Nephron (organoid): ENCODE results near the gene DEPP1.

Experiments used
- H3K27ac Mint-ChIP-seq, 3 experiments: 2 replicates each; pipeline ENCODE4 v1.8.0; 2020; ENCODE audit warnings: mixed read lengths in 3 of 3, mild to moderate bottlenecking in 2 of 3, moderate library complexity in 1 of 3
- H3K27me3 Mint-ChIP-seq: 2 replicates; pipeline ENCODE4 v1.8.0; 2021; ENCODE audit warnings: low read depth, mild to moderate bottlenecking, moderate library complexity, mixed read lengths
- H3K36me3 Mint-ChIP-seq: 2 replicates; pipeline ENCODE4 v1.8.0; 2020; ENCODE audit warnings: low read depth, mixed read lengths
- H3K4me1 Mint-ChIP-seq: 2 replicates; pipeline ENCODE4 v1.8.0; 2020; ENCODE audit warnings: mixed read lengths
- H3K4me3 Mint-ChIP-seq, 3 experiments: 2 replicates each; pipeline ENCODE4 v1.8.0; 2020; ENCODE audit warnings: mild to moderate bottlenecking in 3 of 3, mixed read lengths in 3 of 3, moderate library complexity in 2 of 3
- H3K9me3 Mint-ChIP-seq: 2 replicates; pipeline ENCODE4 v1.8.0; 2020; ENCODE audit warnings: mixed read lengths
- CTCF ChIP-seq, 3 experiments: fragments of 200-600 bp; sonication (generic); IDR thresholded peaks; one replicate each; pipeline ENCODE4 v1.5.0; 2021; ENCODE audit warnings: antibody characterized with exemption in 3 of 3; ENCODE audit not compliant: unreplicated experiment in 3 of 3

The DEPP1 gene

GRCh38 chr10:44927352-44927751 lies 51.3 kb downstream of the DEPP1 start:
- Mint-ChIP-seq H3K27ac (no peak overlapping the region), H3K27me3 (peaks cover 6% of the 10 kb centered on the region), H3K9me3 (no peaks in the 10 kb centered on the region), H3K36me3 (peaks cover 8% of the 10 kb centered on the region), H3K4me1 (peaks cover 14% of the 10 kb centered on the region), H3K4me3 (no peak overlapping the region)
- TF ChIP-seq CTCF (IDR thresholded peaks at IDR 0.05; ENCODE audit: unreplicated experiment in 3 of 3), result no peak

DNA sequence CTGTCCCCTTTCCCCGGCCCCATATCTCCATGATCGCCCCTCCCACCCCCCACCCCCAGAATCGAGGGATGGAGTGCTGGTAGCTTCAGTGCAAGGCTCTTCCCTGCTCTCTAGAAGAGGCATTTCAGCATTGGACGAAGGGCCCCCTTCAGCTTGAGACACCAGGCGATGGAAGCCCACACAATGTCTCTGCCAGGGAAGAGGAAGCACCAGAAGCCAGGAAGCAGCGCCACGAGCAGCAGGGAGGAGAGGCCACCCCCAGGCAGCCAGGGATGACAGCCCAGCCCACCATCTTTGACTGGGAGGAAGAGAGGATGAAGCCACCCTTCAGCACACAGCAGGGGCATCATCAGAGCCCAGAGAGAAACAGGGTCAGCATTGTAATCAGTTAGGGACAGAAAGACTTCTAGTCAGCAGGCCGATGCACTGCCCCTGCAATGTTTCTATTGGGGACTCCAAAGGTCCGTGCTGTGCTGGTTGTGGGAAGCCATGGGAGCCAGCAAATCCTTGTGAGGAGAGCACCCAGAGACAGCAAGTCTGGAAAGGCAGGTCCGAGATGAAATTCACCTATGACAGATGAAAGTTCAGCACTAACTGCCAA lies 51.8 kb downstream of the DEPP1 start:
- H3K27me3 Mint-ChIP-seq, result peaks cover 6% of the 10 kb centered on the region
- peaks cover 14% of the 10 kb centered on the region for H3K4me1 Mint-ChIP-seq
- peaks cover 8% of the 10 kb centered on the region for H3K36me3 Mint-ChIP-seq
- no peak overlapping the region for H3K27ac Mint-ChIP-seq
- no peak for TF ChIP-seq CTCF (IDR thresholded peaks at IDR 0.05; ENCODE audit: unreplicated experiment in 3 of 3)
- no peak overlapping the region for H3K4me3 Mint-ChIP-seq
- H3K9me3 Mint-ChIP-seq, result no peaks in the 10 kb centered on the region
